ENCODE results near the gene FCN3.
A peak's percentile ranks its signal among the peaks of the same experiment; 100 is the strongest.

The FCN3 gene

DNA sequence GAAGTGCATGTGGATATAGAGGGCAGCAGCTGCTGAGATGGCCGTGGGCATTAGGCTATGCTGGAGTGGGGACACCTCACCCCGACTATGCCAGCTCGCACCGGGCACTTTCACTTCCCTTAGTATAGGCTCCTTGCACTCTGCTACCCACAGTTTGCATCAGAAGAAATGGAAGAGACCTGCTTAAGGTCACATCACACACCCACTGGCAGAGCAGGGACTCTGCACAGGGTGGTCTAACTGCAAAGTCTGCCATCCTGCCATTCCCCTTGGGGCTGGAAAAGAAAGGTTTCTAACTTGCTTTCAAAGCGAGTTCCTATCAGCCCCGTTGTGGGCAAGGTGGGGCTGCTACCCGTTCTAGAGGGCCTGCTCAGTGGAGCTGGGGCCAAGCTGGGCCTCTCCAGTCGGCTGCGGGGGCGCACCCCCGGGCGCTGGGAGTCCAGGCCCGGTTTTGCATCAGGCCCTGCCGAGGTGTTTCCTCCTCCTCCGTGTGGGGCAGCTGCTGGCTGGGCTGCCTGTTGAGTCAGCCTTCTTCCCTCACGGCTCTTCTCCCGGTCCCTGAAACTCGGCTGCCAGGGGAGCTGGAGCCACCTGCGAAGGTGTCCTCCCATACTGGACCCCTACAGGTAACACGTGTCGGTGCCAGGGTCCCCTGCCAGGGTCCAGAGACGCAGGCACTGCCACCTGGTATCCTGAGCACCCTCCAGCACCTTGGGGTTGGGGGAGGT, 32.9 kb downstream of the FCN3 start, which contains the start of gene SYTL1:
Gene SYTL1, plus strand, starts transcription at position 498 of the 728 bp plus-strand sequence. CDS start 3,313 bp downstream, outside the sequence.
- no peak for DNase-seq (ENCODE audit: low read depth)

- DNase-seq (ENCODE audit: low read depth): no peak
Observed at GRCh38 chr1:27339213-27339612, 35.4 kb downstream of the FCN3 start.

DNA sequence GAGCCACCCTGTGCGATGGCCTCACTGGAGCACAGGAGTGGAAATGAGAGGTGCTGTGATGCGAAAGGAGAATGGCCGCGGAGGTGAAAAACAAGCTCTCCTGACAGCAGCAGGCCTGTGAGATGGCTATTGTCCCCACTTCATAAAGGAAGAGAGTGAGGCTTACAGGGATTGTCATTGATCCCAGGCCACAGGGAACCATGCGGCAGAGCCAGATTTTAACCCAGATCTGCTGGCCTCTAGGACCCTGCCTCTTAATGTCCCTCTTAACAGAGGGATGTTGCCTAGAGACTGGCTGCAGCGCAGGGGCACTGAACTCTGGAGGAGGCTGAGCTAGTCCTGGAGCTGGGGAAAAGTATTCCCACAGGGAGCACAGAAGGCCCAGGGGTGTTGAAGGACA, 35.9 kb downstream of the FCN3 start:
- no peak for DNase-seq (ENCODE audit: low read depth)

DNA sequence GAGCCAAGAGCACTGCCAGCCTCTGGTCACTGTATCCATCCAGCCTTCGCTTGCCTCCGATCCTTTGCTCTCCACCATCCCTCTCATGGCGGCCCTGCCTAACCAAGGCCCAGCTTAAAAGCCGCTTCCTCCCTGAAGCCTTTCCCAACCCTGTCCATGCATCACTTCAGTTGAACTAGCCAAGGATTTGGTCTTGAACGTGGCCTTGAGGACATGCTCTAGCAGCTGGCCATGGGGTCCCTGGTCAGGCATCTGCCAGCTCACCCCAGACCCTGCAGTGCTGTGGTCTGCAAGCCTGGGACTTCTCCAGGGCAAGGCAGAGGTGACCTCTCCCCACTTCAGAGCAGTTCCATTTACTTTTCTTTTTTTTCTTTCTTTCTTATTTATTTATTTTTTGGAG, 37.9 kb downstream of the FCN3 start:
- DNase-seq (ENCODE audit: low read depth): no peak

GRCh38 chr1:27335506-27336422, 38.9 kb downstream of the FCN3 start:
- DNase-seq (ENCODE audit: low read depth): no peak

DNA sequence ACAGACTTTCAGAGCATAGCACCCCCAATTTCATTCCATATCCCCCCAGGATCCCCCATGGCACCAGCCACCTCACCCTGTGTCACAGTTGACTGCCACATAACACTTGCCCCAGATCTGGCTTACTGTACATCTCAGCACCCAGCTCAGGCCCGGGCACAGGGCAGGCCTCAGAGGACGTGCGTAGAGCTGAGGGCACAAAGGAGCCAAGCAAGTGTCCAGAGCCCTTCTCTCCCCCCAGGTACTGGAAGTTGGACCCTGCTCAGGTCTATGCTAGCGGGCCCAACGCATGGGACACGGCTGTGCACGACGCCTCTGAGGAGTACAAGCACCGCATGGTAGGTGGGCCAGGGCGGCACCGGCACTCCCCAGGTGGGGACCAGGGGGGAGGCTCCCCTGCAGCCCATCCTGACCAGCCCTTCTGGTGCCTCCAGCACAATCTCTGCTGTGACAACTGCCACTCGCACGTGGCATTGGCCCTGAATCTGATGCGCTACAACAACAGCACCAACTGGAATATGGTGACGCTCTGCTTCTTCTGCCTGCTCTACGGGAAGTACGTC, 40.8 kb downstream of the FCN3 start:
- no peak for DNase-seq (ENCODE audit: low read depth)

GRCh38 chr1:27332536-27333281, 41.9 kb downstream of the FCN3 start:
- DNase-seq (ENCODE audit: low read depth): no peak

- DNase-seq (ENCODE audit: low read depth): no peak
Observed at GRCh38 chr1:27331922-27332321, 42.7 kb downstream of the FCN3 start.

DNA sequence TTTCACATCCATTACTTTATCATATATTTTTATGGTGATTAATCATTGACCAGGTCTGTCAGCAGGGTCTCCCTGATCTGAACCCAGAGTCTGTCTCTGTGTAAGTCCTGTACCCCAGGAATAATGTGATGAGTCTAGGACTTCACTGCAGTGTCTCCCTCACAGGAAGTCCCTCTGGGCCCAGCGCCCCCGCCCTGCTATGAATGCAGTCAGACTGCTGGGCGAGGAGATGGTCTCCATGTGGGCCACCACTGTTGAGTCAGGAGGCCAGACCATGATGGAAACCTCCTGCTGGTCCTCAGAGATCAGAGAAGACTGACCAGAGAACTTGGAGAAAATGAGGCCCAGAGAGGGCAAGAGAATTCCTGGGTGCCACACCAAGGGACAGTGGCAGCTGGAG, 43.2 kb downstream of the FCN3 start:
- DNase-seq (ENCODE audit: low read depth): no peak

- no peak for DNase-seq (ENCODE audit: low read depth)
Observed at GRCh38 chr1:27330786-27331185, 43.8 kb downstream of the FCN3 start.

DNA sequence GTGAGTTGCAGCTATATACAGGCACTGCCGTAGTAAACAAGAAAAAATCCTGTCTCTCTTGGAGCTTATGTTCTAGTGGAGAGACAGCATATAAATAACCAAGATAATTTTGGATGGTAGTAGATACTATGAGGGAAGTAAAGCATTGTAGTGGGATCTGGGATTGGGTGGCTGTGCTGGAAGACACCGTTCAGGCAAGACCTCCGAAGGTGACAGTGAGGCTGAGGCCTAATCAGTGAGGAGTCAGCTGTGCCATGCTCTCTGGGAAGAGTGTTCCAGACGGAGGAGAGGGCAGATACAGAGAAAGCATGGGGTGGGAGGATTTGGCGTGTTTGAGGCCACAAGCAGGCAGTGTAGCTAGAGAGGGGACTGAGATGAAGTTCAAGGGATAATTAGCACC, 46.7 kb downstream of the FCN3 start:
- DNase-seq (ENCODE audit: low read depth): no peak

GRCh38 chr1:27325286-27325685, 49.3 kb downstream of the FCN3 start:
- DNase-seq (ENCODE audit: low read depth): no peak

DNA sequence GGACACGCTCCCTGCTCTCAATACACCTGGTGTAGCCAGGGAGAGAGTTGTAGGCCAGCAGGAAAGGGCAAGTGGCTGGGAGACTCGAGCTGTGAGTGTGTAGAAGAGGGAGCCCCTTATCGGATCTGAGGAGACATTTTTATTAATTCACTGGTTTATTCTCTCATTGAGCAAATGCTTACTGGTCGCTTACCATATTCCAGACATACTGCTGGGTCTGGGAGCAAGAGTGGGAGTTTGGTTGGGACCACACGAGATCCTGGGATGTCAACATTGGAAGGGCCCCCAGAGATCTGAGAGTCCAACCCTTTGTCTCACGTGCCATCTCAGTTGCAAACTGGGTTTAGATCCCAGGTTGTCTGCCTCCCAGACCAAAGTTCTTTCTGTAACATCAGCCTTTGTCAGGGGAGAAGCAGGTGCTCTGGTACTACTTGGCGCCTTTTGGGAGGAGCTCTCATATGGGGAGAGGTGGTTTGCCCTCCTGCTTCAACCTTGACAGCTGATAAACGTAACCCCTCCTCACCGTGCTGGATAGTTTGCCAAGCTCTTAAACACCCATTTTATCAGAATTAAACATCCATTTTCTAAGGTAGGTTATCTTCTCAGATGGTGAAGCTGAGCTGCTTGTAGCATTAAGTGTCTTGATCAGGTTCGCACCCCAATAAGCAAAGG, 51.9 kb downstream of the FCN3 start:
- no peak for DNase-seq (ENCODE audit: low read depth)

DNA sequence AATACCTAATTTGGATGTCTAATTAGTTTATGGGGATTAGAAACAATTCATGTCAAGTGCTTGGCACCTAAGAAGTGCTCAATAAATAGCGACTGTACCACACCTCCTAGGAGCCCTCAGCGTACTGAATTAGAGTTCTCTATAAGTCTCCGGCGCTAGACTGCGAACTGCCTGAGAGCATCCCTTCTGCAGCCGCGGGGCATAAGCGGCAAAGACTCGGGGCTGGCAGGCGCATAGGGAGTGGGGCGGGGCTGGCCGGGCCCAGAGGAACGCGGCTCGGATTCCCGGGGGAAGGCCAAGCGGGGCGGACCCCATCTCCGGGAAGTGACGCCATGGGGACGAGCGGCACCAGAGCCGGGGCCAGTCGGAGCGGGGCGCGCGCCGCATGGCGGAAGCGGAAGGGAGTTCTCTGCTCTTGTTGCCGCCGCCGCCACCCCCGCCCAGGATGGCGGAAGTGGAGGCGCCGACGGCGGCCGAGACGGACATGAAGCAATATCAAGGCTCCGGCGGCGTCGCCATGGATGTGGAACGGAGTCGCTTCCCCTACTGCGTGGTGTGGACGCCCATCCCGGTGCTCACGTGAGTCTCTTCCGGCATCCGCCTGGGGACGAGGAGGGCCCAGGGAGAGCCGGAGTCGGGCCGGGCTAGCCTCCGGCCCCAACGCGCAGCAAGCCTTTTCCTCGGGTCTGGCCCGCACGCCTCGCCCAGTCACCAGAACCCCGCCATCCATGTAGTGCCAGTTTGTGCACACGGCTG, 52.6 kb downstream of the FCN3 start, which contains the start of gene TMEM222:
Gene TMEM222, plus strand, starts transcription at position 351 of the 756 bp plus-strand sequence. Its CDS starts 35 bp downstream, at position 386.
- peak; percentile 86 for DNase-seq (ENCODE audit: low read depth)

Data from HS-27A (cell line).